ENCODE data around the gene ABCD3. TPM values are rescaled to one million over a fixed set of nuclear protein-coding genes. Genes with fewer than 3 reads are reported as not detected.

ABCD3 gene
- total RNA-seq, 1 donor from 2014 or later: 76.6 TPM

- Histone ChIP-seq H3K36me3 (peaks cover 72% of the 10 kb centered on the region), H3K27ac (replicated peaks) (no peak overlapping the region), H3K4me3 (no peak overlapping the region), H3K27me3 (ENCODE audit: low read depth) (no peaks in the 10 kb centered on the region), H3K9me3 (replicated peaks) (no peaks in the 10 kb centered on the region), H3K4me1 (peaks cover 2% of the 10 kb centered on the region)
- no peak for DNase-seq
- intact Hi-C loops (cut with micrococcal nuclease): no loop called here
- TF ChIP-seq CTCF (IDR thresholded peaks at IDR 0.05; ENCODE audit: borderline replicate concordance): no peak
These were observed 83.2 kb downstream of the ABCD3 start for GRCh38 chr1:94501426-94501825.

GRCh38 chr1:94501935-94502334 lies 83.7 kb downstream of the ABCD3 start:
- Histone ChIP-seq H3K9me3 (replicated peaks) (no peaks in the 10 kb centered on the region), H3K4me1 (peaks cover 2% of the 10 kb centered on the region), H3K36me3 (peaks cover 76% of the 10 kb centered on the region), H3K4me3 (no peak overlapping the region), H3K27me3 (ENCODE audit: low read depth) (no peaks in the 10 kb centered on the region), H3K27ac (replicated peaks) (no peak overlapping the region)
- TF ChIP-seq CTCF (IDR thresholded peaks at IDR 0.05; ENCODE audit: borderline replicate concordance): no peak
- intact Hi-C loops (cut with micrococcal nuclease): no loop called here
- no peak for DNase-seq

- peaks cover 76% of the 10 kb centered on the region for H3K36me3 ChIP-seq
- no peaks in the 10 kb centered on the region for H3K27me3 ChIP-seq (ENCODE audit: low read depth)
- H3K4me1 ChIP-seq: peaks cover 2% of the 10 kb centered on the region
- H3K27ac ChIP-seq (replicated peaks): no peak overlapping the region
- no peak for TF ChIP-seq CTCF (IDR thresholded peaks at IDR 0.05; ENCODE audit: borderline replicate concordance)
- DNase-seq: no peak
- no peaks in the 10 kb centered on the region for H3K9me3 ChIP-seq (replicated peaks)
- intact Hi-C loops (cut with micrococcal nuclease): no loop called here
- no peak overlapping the region for H3K4me3 ChIP-seq
These were observed 85.0 kb downstream of the ABCD3 start for GRCh38 chr1:94503153-94503552.

GRCh38 chr1:94504601-94505000 lies 86.4 kb downstream of the ABCD3 start:
- no peak overlapping the region for H3K4me3 ChIP-seq
- TF ChIP-seq CTCF (IDR thresholded peaks at IDR 0.05; ENCODE audit: borderline replicate concordance): no peak
- no peak for DNase-seq
- H3K27me3 ChIP-seq (ENCODE audit: low read depth): no peaks in the 10 kb centered on the region
- intact Hi-C loops (cut with micrococcal nuclease): no loop called here
- H3K4me1 ChIP-seq: peaks cover 2% of the 10 kb centered on the region
- peaks cover 62% of the 10 kb centered on the region for H3K36me3 ChIP-seq
- H3K9me3 ChIP-seq (replicated peaks): no peaks in the 10 kb centered on the region
- H3K27ac ChIP-seq (replicated peaks): no peak overlapping the region

GRCh38 chr1:94512816-94513215 lies 94.6 kb downstream of the ABCD3 start:
- DNase-seq: no peak
- Histone ChIP-seq H3K4me3 (no peak overlapping the region), H3K4me1 (no peaks in the 10 kb centered on the region), H3K27ac (replicated peaks) (no peak overlapping the region), H3K36me3 (peaks cover 30% of the 10 kb centered on the region), H3K9me3 (replicated peaks) (no peaks in the 10 kb centered on the region), H3K27me3 (ENCODE audit: low read depth) (no peaks in the 10 kb centered on the region)
- intact Hi-C loops (cut with micrococcal nuclease): no loop called here
- no peak for TF ChIP-seq CTCF (IDR thresholded peaks at IDR 0.05; ENCODE audit: borderline replicate concordance)

All from left ventricle myocardium inferior (tissue), 1 donor.